IPS-NIHi7 (cell line): ENCODE data around the gene ATXN7L3.
"Not testable (repeated sequence)": the region's sequence is repeated elsewhere in the genome, so short reads cannot be mapped to it uniquely, and the experiment has no call there.

ENCODE experiments used
- DNase-seq: peaks from one replicate; pipeline ENCODE4 v3.0.0; 2012; ENCODE audit warnings: mixed read lengths; ENCODE audit errors: extremely low spot score

Gene ATXN7L3

GRCh38 chr17:44174427-44174826 is 25.3 kb downstream of the ATXN7L3 start:
- no peak for DNase-seq

- no peak for DNase-seq
Observed at GRCh38 chr17:44171931-44172455, 27.7 kb downstream of the ATXN7L3 start.

GRCh38 chr17:44170499-44171201 is 29.0 kb downstream of the ATXN7L3 start, which contains the start of gene ASB16:
Gene ASB16 (plus strand): TSS chr17:44170704. CDS start chr17:44170790, 86 bp downstream.
- DNase-seq, result peak; percentile 52

- no peak for DNase-seq
Observed at GRCh38 chr17:44170135-44170498, 29.6 kb downstream of the ATXN7L3 start.

- no peak for DNase-seq
Observed at GRCh38 chr17:44167181-44167861, 32.4 kb downstream of the ATXN7L3 start.

- no peak for DNase-seq
Observed at GRCh38 chr17:44164476-44164875, 35.2 kb downstream of the ATXN7L3 start.

- no peak for DNase-seq
Observed at GRCh38 chr17:44159519-44160210, 40.0 kb downstream of the ATXN7L3 start.

- DNase-seq, result no peak
Observed at GRCh38 chr17:44155488-44155887, 44.2 kb downstream of the ATXN7L3 start.

- no peak for DNase-seq
Observed at GRCh38 chr17:44152875-44153274, 46.8 kb downstream of the ATXN7L3 start.

- DNase-seq, result no peak
Observed at GRCh38 chr17:44149750-44150329, 49.8 kb downstream of the ATXN7L3 start.

GRCh38 chr17:44149066-44149465 is 50.6 kb downstream of the ATXN7L3 start:
- DNase-seq, result not testable (repeated sequence)

GRCh38 chr17:44147812-44148211 is 51.9 kb downstream of the ATXN7L3 start:
- DNase-seq, result no peak

GRCh38 chr17:44146375-44147346 is 53.0 kb downstream of the ATXN7L3 start:
- DNase-seq, result no peak

- no peak for DNase-seq
Observed at GRCh38 chr17:44144966-44145739, 54.5 kb downstream of the ATXN7L3 start.

- not testable (repeated sequence) for DNase-seq
Observed at GRCh38 chr17:44143921-44144320, 55.8 kb downstream of the ATXN7L3 start.
